SK-N-SH (cell line): ENCODE measurements around the gene SEMA3G. TPM values are rescaled to one million over a fixed set of nuclear protein-coding genes. Genes with fewer than 3 reads are reported as not detected.

ENCODE experiments used
- CTCF ChIA-PET: fragments of 300-600, 350-600 bp; formaldehyde crosslinking; extraction: SDS; loops from one replicate; lab custom pipeline; 2021; lab: Yijun Ruan, JAX
- POLR2A ChIA-PET: fragments of 350-600 bp; sonication (Branson Sonifier 250); formaldehyde crosslinking; extraction: SDS; loops from one replicate; lab custom pipeline; 2020; ENCODE audit warnings: antibody characterized with exemption, inconsistent platforms; lab: Yijun Ruan, JAX
- DNase-seq: peaks from one replicate; pipeline ENCODE4 v3.0.0; 2012
- H2AFZ ChIP-seq: fragments of 200-600 bp; sonication (generic); 2 replicates; pipeline ENCODE4 v1.8.1; 2016; ENCODE audit warnings: antibody characterized with exemption, mild to moderate bottlenecking, low read depth
- H3F3A ChIP-seq: fragments of 200-600 bp; sonication (generic); replicated peaks from 2 replicates; pipeline ENCODE3; 2016; ENCODE audit warnings: antibody characterized with exemption, mild to moderate bottlenecking; ENCODE audit not compliant: insufficient read depth
- H3K27ac ChIP-seq, 2 experiments: fragments of 200-500 bp in 1 of 2; fragments of 200-600 bp in 1 of 2; sonication (Bioruptor generic) in 1 of 2; sonication (generic), shearing (Covaris generic) in 1 of 2; 2 replicates each; pipeline versions ENCODE4 v1.5.1 to v1.6.1; 2014 to 2016; ENCODE audit warnings: low read depth in 2 of 2, inconsistent platforms in 1 of 2, low read length in 1 of 2, mild to moderate bottlenecking in 1 of 2, mixed read lengths in 1 of 2
- H3K27me3 ChIP-seq: fragments of 200-600 bp; sonication (generic), shearing (Covaris generic); 2 replicates; pipeline ENCODE4 v1.6.1; 2016; ENCODE audit warnings: mixed run types; ENCODE audit not compliant: insufficient read depth
- H3K36me3 ChIP-seq, 2 experiments: fragments of 200-500 bp in 1 of 2; fragments of 200-600 bp in 1 of 2; sonication (Bioruptor generic) in 1 of 2; sonication (generic) in 1 of 2; replicated peaks in 1 of 2; 2 replicates each; pipeline versions ENCODE3 to v1.5.1; 2014 to 2016; ENCODE audit warnings: low read length in 1 of 2, mild to moderate bottlenecking in 1 of 2; ENCODE audit not compliant: insufficient read depth in 2 of 2, control insufficient read depth in 1 of 2
- H3K4me1 ChIP-seq, 2 experiments: fragments of 200-500 bp in 1 of 2; fragments of 200-600 bp in 1 of 2; sonication (Bioruptor generic) in 1 of 2; sonication (generic), shearing (Covaris generic) in 1 of 2; 2 replicates each; pipeline versions ENCODE4 v1.5.1 to v1.6.1; 2014 to 2016; ENCODE audit warnings: low read depth in 1 of 2, low read length in 1 of 2, mixed run types in 1 of 2; ENCODE audit not compliant: insufficient read depth in 2 of 2, control insufficient read depth in 1 of 2
- H3K4me2 ChIP-seq: fragments of 200-600 bp; sonication (generic), shearing (Covaris generic); 2 replicates; pipeline ENCODE4 v1.6.1; 2017; ENCODE audit warnings: mixed run types
- H3K4me3 ChIP-seq, 2 experiments: fragments of 200-500 bp in 1 of 2; fragments of 200-600 bp in 1 of 2; sonication (Bioruptor generic) in 1 of 2; sonication (generic), shearing (Covaris generic) in 1 of 2; 2 replicates each; pipeline versions ENCODE4 v1.5.1 to v1.8.1; 2014 to 2016; ENCODE audit warnings: low read depth in 2 of 2, inconsistent platforms in 1 of 2, low read length in 1 of 2, mild to moderate bottlenecking in 1 of 2, mixed read lengths in 1 of 2, moderate library complexity in 1 of 2
- H3K79me2 ChIP-seq: fragments of 200-600 bp; sonication (generic); 2 replicates; pipeline ENCODE4 v1.8.1; 2017; ENCODE audit warnings: mild to moderate bottlenecking; ENCODE audit not compliant: insufficient read depth
- H3K9ac ChIP-seq: fragments of 200-600 bp; sonication (generic); 2 replicates; pipeline ENCODE4 v1.6.1; 2017; ENCODE audit warnings: mixed run types
- H3K9me2 ChIP-seq: fragments of 200-600 bp; sonication (generic); 2 replicates; pipeline ENCODE4 v1.6.1; 2017; ENCODE audit warnings: mixed run types
- H3K9me3 ChIP-seq: fragments of 200-600 bp; sonication (generic); 2 replicates; pipeline ENCODE4 v1.6.1; 2017; ENCODE audit warnings: mixed run types, mild to moderate bottlenecking, moderate library complexity
- H4K20me1 ChIP-seq: fragments of 200-600 bp; sonication (generic); 2 replicates; pipeline ENCODE4 v1.6.1; 2017; ENCODE audit warnings: mild to moderate bottlenecking, mixed run types; ENCODE audit not compliant: insufficient read depth
- CTCF ChIP-seq: fragments of 200-600 bp; sonication (generic); IDR thresholded peaks from 2 replicates; pipeline ENCODE4 v1.6.1; 2017; ENCODE audit warnings: antibody characterized with exemption, mild to moderate bottlenecking, moderate library complexity
- EZH2phosphoT487 ChIP-seq: fragments of 200-600 bp; sonication (generic); IDR thresholded peaks from 2 replicates; pipeline ENCODE4 v1.6.1; 2017; ENCODE audit warnings: low read depth, mixed run types, mild to moderate bottlenecking, antibody characterized with exemption, moderate library complexity, borderline replicate concordance
- GABPA ChIP-seq: IDR thresholded peaks from 2 replicates; pipeline ENCODE4 v1.4.0; 2012; ENCODE audit warnings: low read depth, mild to moderate bottlenecking
- MXI1 ChIP-seq: IDR thresholded peaks from 2 replicates; pipeline ENCODE4 v1.6.1; 2012; ENCODE audit warnings: mild to moderate bottlenecking, low read depth, low read length, improper control_type of control experiment
- POLR2AphosphoS5 ChIP-seq: IDR thresholded peaks from 2 replicates; pipeline ENCODE4 v1.6.1; 2012; ENCODE audit warnings: low read depth, low read length
- TEAD4 ChIP-seq: IDR thresholded peaks from 2 replicates; pipeline ENCODE4 v1.4.0; 2012; ENCODE audit warnings: mild to moderate bottlenecking, borderline replicate concordance; ENCODE audit not compliant: insufficient read depth
- ZBTB33 ChIP-seq: IDR thresholded peaks from 2 replicates; pipeline ENCODE4 v1.4.0; 2012; ENCODE audit warnings: low read depth, borderline replicate concordance
- WGBS: methylation state at CpG from one replicate; pipeline ENCODE4 v1.1.6; 2017; ENCODE audit warnings: low lambda C conversion rate; 5-methylcytosine and 5-hydroxymethylcytosine counted together
- polyA plus RNA-seq, 3 experiments: library from polyadenylated mRNA; depleted of rRNA; stranded (reverse); fragments of >200 nt; gene quantifications; 2 replicates each; pipeline ENCODE4 v1.2.3, GENCODE V29; 2012
- TF ChIP-seq, protein P1 (sequence below): IDR thresholded peaks from 2 replicates; pipeline ENCODE4 v1.6.1; 2012; ENCODE audit warnings: mild to moderate bottlenecking, low read depth, low read length, moderate library complexity

The SEMA3G gene
- polyA plus RNA-seq, 1 of the 3 experiments (the other 2 are of a cell fraction): 0.13 TPM

- WGBS: 94% methylated on average over 2 of the region's 4 CpGs
- Histone ChIP-seq H3K36me3 (peaks cover 32 to 78% of the 10 kb centered on the region in 2 experiments), H3K79me2 (peaks cover 27% of the 10 kb centered on the region), H2AFZ (no peak overlapping the region), H3K4me1 (peaks cover 0 to 17% of the 10 kb centered on the region in 2 experiments; a peak in 2 of 4 replicates), H3K4me2 (no peak overlapping the region), H3F3A (no peaks in the 10 kb centered on the region), H3K27ac (no peak overlapping the region), H3K9me2 (no peaks in the 10 kb centered on the region), H3K27me3 (no peaks in the 10 kb centered on the region), H4K20me1 (no peaks in the 10 kb centered on the region), H3K4me3 (no peak overlapping the region), H3K9ac (no peak overlapping the region), H3K9me3 (no peaks in the 10 kb centered on the region)
- CTCF ChIA-PET: interaction anchor here (1.3 to 2.0 kb wide), 4 partner anchors 23 to 42 kb away, joined by 3 to 6 read pairs (median 5); no protein-coding TSS in a partner anchor
- TF ChIP-seq ZBTB33: no peak
- no peak for TF ChIP-seq POLR2AphosphoS5
- no peak for TF ChIP-seq GABPA
- TF ChIP-seq CTCF: no peak
- TF ChIP-seq, protein P1, sequence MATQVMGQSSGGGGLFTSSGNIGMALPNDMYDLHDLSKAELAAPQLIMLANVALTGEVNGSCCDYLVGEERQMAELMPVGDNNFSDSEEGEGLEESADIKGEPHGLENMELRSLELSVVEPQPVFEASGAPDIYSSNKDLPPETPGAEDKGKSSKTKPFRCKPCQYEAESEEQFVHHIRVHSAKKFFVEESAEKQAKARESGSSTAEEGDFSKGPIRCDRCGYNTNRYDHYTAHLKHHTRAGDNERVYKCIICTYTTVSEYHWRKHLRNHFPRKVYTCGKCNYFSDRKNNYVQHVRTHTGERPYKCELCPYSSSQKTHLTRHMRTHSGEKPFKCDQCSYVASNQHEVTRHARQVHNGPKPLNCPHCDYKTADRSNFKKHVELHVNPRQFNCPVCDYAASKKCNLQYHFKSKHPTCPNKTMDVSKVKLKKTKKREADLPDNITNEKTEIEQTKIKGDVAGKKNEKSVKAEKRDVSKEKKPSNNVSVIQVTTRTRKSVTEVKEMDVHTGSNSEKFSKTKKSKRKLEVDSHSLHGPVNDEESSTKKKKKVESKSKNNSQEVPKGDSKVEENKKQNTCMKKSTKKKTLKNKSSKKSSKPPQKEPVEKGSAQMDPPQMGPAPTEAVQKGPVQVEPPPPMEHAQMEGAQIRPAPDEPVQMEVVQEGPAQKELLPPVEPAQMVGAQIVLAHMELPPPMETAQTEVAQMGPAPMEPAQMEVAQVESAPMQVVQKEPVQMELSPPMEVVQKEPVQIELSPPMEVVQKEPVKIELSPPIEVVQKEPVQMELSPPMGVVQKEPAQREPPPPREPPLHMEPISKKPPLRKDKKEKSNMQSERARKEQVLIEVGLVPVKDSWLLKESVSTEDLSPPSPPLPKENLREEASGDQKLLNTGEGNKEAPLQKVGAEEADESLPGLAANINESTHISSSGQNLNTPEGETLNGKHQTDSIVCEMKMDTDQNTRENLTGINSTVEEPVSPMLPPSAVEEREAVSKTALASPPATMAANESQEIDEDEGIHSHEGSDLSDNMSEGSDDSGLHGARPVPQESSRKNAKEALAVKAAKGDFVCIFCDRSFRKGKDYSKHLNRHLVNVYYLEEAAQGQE: no peak
- no peak for TF ChIP-seq TEAD4
- no peak for TF ChIP-seq EZH2phosphoT487
- TF ChIP-seq MXI1: no peak
- DNase-seq: peak; percentile 8
- POLR2A ChIA-PET: no interaction called here
Observed at GRCh38 chr3:52405601-52406110, 39.2 kb downstream of the SEMA3G start.
